HCT116 (cell line): ENCODE data around the gene NET1. TPM values are rescaled to one million over a fixed set of nuclear protein-coding genes. Genes with fewer than 3 reads are reported as not detected.

Experiments used
- ATAC-seq: fragments of 200-7000 bp; cut with Tn5 transposase; 2 replicates; pipeline ENCODE4 v1.9.1; 2020; ENCODE audit warnings: mild to moderate bottlenecking, moderate library complexity
- BruUV-seq: library from RNA; stranded (reverse); fragments of 400-500 nt; replicated peaks from 2 replicates; lab custom pipeline; 2021; lab: Mats Ljungman, UMichigan
- CTCF ChIA-PET: fragments of 300-600 bp; sonication (Branson Sonifier 250); formaldehyde crosslinking; loops from one replicate; lab custom pipeline; 2021; ENCODE audit warnings: antibody characterized with exemption; lab: Charles Lee
- POLR2A ChIA-PET: fragments of 300-600, 350-600 bp; sonication (Branson Sonifier 250); formaldehyde crosslinking; loops from one replicate; lab custom pipeline; 2021; ENCODE audit warnings: antibody characterized with exemption; lab: Charles Lee
- RAD21 ChIA-PET, 2 experiments: fragments of 300-600 bp; sonication (Branson Sonifier 250); formaldehyde crosslinking; loops; one replicate each; lab custom pipeline; 2023; ENCODE audit warnings: low total read pairs in 2 of 2; ENCODE audit not compliant: uncharacterized antibody in 2 of 2, unreplicated experiment in 2 of 2, low non-redundant PET in 1 of 2; lab: Charles Lee
- DNase-seq: peaks from one replicate; pipeline ENCODE4 v3.0.0-alpha.2; 2010; ENCODE audit warnings: low read depth, low spot score
- H2AFZ ChIP-seq: fragments of 200-600 bp; shearing (Covaris generic), sonication (generic); 2 replicates; pipeline ENCODE4 v1.6.1; 2017; ENCODE audit warnings: low read depth, mixed run types, mixed read lengths, antibody characterized with exemption, low read length; ENCODE audit not compliant: poor library complexity, severe bottlenecking
- H3K27ac ChIP-seq: 2 replicates; pipeline ENCODE4 v1.5.1; 2012; ENCODE audit warnings: low read depth, low read length
- H3K27me3 ChIP-seq: fragments of 200-600 bp; sonication (generic); 2 replicates; pipeline ENCODE4 v1.6.1; 2016; ENCODE audit warnings: mixed run types, low read length, mixed read lengths; ENCODE audit not compliant: insufficient read depth
- H3K36me3 ChIP-seq, 2 experiments: fragments of 200-500 bp in 1 of 2; fragments of 200-600 bp in 1 of 2; sonication (Bioruptor generic) in 1 of 2; sonication (generic) in 1 of 2; 2 replicates each; pipeline versions ENCODE4 v1.5.1 to v1.6.1; 2014 to 2016; ENCODE audit warnings: low read length in 2 of 2, inconsistent platforms in 1 of 2, mixed read lengths in 1 of 2, mixed run types in 1 of 2; ENCODE audit not compliant: insufficient read depth in 2 of 2, control insufficient read depth in 1 of 2
- H3K4me1 ChIP-seq, 2 experiments: fragments of 200-600 bp in 1 of 2; sonication (generic) in 1 of 2; 2 replicates each; pipeline versions ENCODE4 v1.5.1 to v1.6.1; 2012 to 2017; ENCODE audit warnings: low read length in 2 of 2, inconsistent platforms in 1 of 2, mild to moderate bottlenecking in 1 of 2, mixed read lengths in 1 of 2, mixed run types in 1 of 2, moderate library complexity in 1 of 2; ENCODE audit not compliant: insufficient read depth in 2 of 2, control insufficient read depth in 1 of 2
- H3K4me2 ChIP-seq: fragments of 200-600 bp; sonication (generic); 2 replicates; pipeline ENCODE4 v1.6.1; 2017; ENCODE audit warnings: mixed run types, low read length, mixed read lengths
- H3K4me3 ChIP-seq, 2 experiments: fragments of 200-600 bp in 1 of 2; sonication (generic) in 1 of 2; replicated peaks in 1 of 2; 2 replicates each; pipeline ENCODE4 v1.5.1; 2011 to 2016; ENCODE audit warnings: low read length in 2 of 2, control low read depth in 1 of 2, low read depth in 1 of 2, mild to moderate bottlenecking in 1 of 2, mixed read lengths in 1 of 2, mixed run types in 1 of 2
- H3K79me2 ChIP-seq: fragments of 200-600 bp; sonication (generic); 2 replicates; pipeline ENCODE4 v1.6.1; 2017; ENCODE audit warnings: mild to moderate bottlenecking, mixed run types, low read length, moderate library complexity, mixed read lengths; ENCODE audit not compliant: insufficient read depth
- H3K9ac ChIP-seq: fragments of 200-600 bp; sonication (generic); 2 replicates; pipeline ENCODE4 v1.6.1; 2016; ENCODE audit warnings: low read length, mixed read lengths
- H3K9me2 ChIP-seq: fragments of 200-600 bp; sonication (generic), shearing (Covaris generic); 2 replicates; pipeline ENCODE4 v1.6.1; 2017; ENCODE audit warnings: mixed run types, mild to moderate bottlenecking, moderate library complexity; ENCODE audit not compliant: insufficient read depth
- H3K9me3 ChIP-seq, 2 experiments: fragments of 200-500 bp in 1 of 2; fragments of 200-600 bp in 1 of 2; sonication (Bioruptor generic) in 1 of 2; sonication (generic) in 1 of 2; 2 replicates each; pipeline ENCODE4 v1.6.1; 2014 to 2017; ENCODE audit warnings: low read length in 2 of 2, mixed read lengths in 2 of 2, inconsistent platforms in 1 of 2, low read depth in 1 of 2, mild to moderate bottlenecking in 1 of 2, mixed run types in 1 of 2, moderate library complexity in 1 of 2; ENCODE audit not compliant: control insufficient read depth in 1 of 2, insufficient read depth in 1 of 2
- H4K20me1 ChIP-seq: fragments of 200-600 bp; sonication (generic), shearing (Covaris generic); 2 replicates; pipeline ENCODE4 v1.6.1; 2017; ENCODE audit warnings: mixed run types, mild to moderate bottlenecking, moderate library complexity; ENCODE audit not compliant: insufficient read depth
- CBX3 ChIP-seq: IDR thresholded peaks from 2 replicates; pipeline ENCODE4 v1.6.1; 2012; ENCODE audit warnings: low read depth
- CEBPB ChIP-seq: IDR thresholded peaks from 2 replicates; pipeline ENCODE4 v1.6.1; 2012; ENCODE audit warnings: low read depth
- ELF1 ChIP-seq: IDR thresholded peaks from 2 replicates; pipeline ENCODE4 v1.6.1; 2012; ENCODE audit warnings: low read depth, borderline replicate concordance
- EZH2 ChIP-seq: fragments of 200-600 bp; sonication (generic); IDR thresholded peaks from 2 replicates; pipeline ENCODE4 v1.6.1; 2017; ENCODE audit warnings: antibody characterized with exemption, mixed run types
- POLR2A ChIP-seq: IDR thresholded peaks from 2 replicates; pipeline ENCODE4 v1.7.0; 2011; ENCODE audit warnings: borderline replicate concordance; ENCODE audit not compliant: insufficient read depth, insufficient read length; ENCODE audit errors: extremely low read depth
- REST ChIP-seq: IDR thresholded peaks from 2 replicates; pipeline ENCODE4 v1.6.1; 2012; ENCODE audit warnings: low read depth
- SIN3A ChIP-seq: IDR thresholded peaks from 2 replicates; pipeline ENCODE4 v1.6.1; 2012; ENCODE audit warnings: low read depth
- SP1 ChIP-seq: IDR thresholded peaks from 2 replicates; pipeline ENCODE4 v1.6.1; 2012; ENCODE audit warnings: low read depth
- SRF ChIP-seq: IDR thresholded peaks from 2 replicates; pipeline ENCODE4 v1.6.1; 2012; ENCODE audit warnings: low read depth
- YY1 ChIP-seq: IDR thresholded peaks from 2 replicates; pipeline ENCODE4 v1.6.1; 2011; ENCODE audit warnings: low read length, low read depth, moderate library complexity, mild to moderate bottlenecking; ENCODE audit not compliant: insufficient replicate concordance; ENCODE audit errors: extremely low read depth
- ZNF274 ChIP-seq: fragments of 200-500 bp; sonication (Bioruptor generic); IDR thresholded peaks from 2 replicates; pipeline ENCODE4 v1.6.1; 2014; ENCODE audit warnings: mild to moderate bottlenecking, low read depth, low read length, inconsistent platforms
- intact Hi-C: fragments of 100-400 bp; cut with micrococcal nuclease; formaldehyde crosslinking; loops from 2 replicates; pipeline ENCODE4 v1.10.0; 2022
- total RNA-seq: library from RNA; stranded (reverse); gene quantifications from one replicate; pipeline ENCODE4 v1.2.1, GENCODE V29; 2021; ENCODE audit not compliant: unreplicated experiment
- TF ChIP-seq, protein P1 (sequence below): IDR thresholded peaks from 2 replicates; pipeline ENCODE4 v1.6.1; 2011; ENCODE audit warnings: mild to moderate bottlenecking, low read length, moderate library complexity; ENCODE audit not compliant: insufficient replicate concordance; ENCODE audit errors: extremely low read depth
- TF ChIP-seq, protein P2 (sequence below): IDR thresholded peaks from 2 replicates; pipeline ENCODE4 v1.6.1; 2012

Gene NET1
- total RNA-seq, 1 experiment from 2014 or later = 51.2 TPM

- TF ChIP-seq REST = no peak
- TF ChIP-seq, protein P1, sequence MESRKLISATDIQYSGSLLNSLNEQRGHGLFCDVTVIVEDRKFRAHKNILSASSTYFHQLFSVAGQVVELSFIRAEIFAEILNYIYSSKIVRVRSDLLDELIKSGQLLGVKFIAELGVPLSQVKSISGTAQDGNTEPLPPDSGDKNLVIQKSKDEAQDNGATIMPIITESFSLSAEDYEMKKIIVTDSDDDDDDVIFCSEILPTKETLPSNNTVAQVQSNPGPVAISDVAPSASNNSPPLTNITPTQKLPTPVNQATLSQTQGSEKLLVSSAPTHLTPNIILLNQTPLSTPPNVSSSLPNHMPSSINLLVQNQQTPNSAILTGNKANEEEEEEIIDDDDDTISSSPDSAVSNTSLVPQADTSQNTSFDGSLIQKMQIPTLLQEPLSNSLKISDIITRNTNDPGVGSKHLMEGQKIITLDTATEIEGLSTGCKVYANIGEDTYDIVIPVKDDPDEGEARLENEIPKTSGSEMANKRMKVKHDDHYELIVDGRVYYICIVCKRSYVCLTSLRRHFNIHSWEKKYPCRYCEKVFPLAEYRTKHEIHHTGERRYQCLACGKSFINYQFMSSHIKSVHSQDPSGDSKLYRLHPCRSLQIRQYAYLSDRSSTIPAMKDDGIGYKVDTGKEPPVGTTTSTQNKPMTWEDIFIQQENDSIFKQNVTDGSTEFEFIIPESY = no peak
Observed at GRCh38 chr10:5373307-5373706, 39.0 kb upstream of the NET1 start (continued).

DNA sequence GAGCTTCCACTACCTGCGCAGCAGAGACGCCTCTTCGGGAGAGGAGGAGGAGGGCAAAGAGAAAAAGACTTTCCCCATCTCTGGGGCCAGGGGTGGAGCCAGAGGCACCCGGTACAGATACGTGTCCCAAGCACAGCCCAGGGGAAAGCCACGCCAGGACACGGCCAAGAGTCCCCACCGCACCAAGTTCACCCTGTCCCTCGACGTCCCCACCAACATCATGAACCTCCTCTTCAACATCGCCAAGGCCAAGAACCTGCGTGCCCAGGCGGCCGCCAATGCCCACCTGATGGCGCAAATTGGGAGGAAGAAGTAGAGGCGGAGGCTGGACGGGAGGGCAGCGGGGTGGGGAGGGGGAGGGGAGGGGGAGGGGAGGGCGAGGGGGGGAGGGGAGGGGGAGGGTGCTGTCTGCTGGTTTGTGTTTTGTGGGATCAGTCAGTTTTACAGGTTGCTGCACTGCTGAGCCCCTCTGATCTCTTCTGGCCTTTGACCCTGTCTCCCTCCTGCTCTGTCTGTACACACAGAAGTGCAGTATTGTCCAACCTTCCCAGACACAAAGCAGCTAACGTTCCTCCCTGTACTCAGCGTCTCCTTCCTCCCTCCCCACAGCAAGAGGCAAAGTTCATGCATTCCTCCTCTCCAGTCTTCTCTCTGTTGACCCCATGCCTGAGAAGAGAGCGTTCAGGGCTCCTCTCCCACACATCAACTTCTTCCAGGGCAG, 38.3 kb upstream of the NET1 start:
- Histone ChIP-seq H3K36me3 (no peaks in the 10 kb centered on the region), H3K4me3 (no peak overlapping the region), H3K9me3 (peaks cover 0 to 8% of the 10 kb centered on the region in 2 experiments; a peak in 1 of 4 replicates), H3K27ac (no peak overlapping the region), H3K4me2 (no peak overlapping the region), H3K9me2 (no peaks in the 10 kb centered on the region), H4K20me1 (no peaks in the 10 kb centered on the region), H3K9ac (no peak overlapping the region), H3K27me3 (no peaks in the 10 kb centered on the region; the same call in 1 of the 2 replicates), H3K79me2 (no peaks in the 10 kb centered on the region), H2AFZ (no peak overlapping the region), H3K4me1 (no peaks in the 10 kb centered on the region)
- intact Hi-C loops = no loop called here
- CTCF ChIA-PET = no interaction called here
- ATAC-seq (no peak), DNase-seq (no peak)
- BruUV-seq = no TSS peak
- POLR2A ChIA-PET = no interaction called here
- RAD21 ChIA-PET = no interaction called here
- TF ChIP-seq SP1 (no peak), EZH2 (no peak), REST (no peak), CBX3 (no peak), ELF1 (no peak), CEBPB (no peak), SIN3A (no peak), SRF (no peak), YY1 (no peak), POLR2A (no peak), ZNF274 (no peak)
- TF ChIP-seq, protein P2, sequence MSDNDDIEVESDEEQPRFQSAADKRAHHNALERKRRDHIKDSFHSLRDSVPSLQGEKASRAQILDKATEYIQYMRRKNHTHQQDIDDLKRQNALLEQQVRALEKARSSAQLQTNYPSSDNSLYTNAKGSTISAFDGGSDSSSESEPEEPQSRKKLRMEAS = no peak
